Right atrium auricular region (tissue), 2 donors: ENCODE measurements around the gene NABP1. TPM values are rescaled to one million over a fixed set of nuclear protein-coding genes. Genes with fewer than 3 reads are reported as not detected.
A peak's percentile ranks its signal among the peaks of the same experiment; 100 is the strongest.

ENCODE experiments used
- DNase-seq: peaks from one replicate; pipeline ENCODE4 v3.0.0-alpha.2; 2019; ENCODE audit warnings: low spot score
- H3K27ac ChIP-seq, 2 donors: fragments of 200-600 bp; sonication (generic); 1 replicate in 1 of 2; 2 replicates in 1 of 2; pipeline ENCODE4 v1.5.1; 2016 to 2019
- H3K27me3 ChIP-seq, 2 donors: fragments of 200-600 bp; sonication (generic); one replicate each; pipeline versions ENCODE4 v1.5.1 to v1.6.0; 2017 to 2019
- H3K36me3 ChIP-seq: fragments of 200-600 bp; sonication (generic); one replicate; pipeline ENCODE4 v1.5.1; 2016
- H3K4me1 ChIP-seq, 2 donors: fragments of 200-600 bp; sonication (generic); one replicate each; pipeline versions ENCODE4 v1.5.1 to v1.6.0; 2017 to 2019
- H3K4me3 ChIP-seq, 2 donors: fragments of 200-600 bp; sonication (generic); 1 replicate in 1 of 2; 2 replicates in 1 of 2; pipeline ENCODE4 v1.5.1; 2017 to 2019; ENCODE audit warnings: mild to moderate bottlenecking in 1 of 2, moderate library complexity in 1 of 2
- H3K9me3 ChIP-seq, 2 donors: fragments of 200-600 bp; sonication (generic); one replicate each; pipeline ENCODE4 v1.5.1; 2019
- total RNA-seq, 2 donors: library from RNA; depleted of rRNA; stranded (reverse); fragments of >200 nt; gene quantifications; one replicate each; pipeline ENCODE4 v1.1.0, GENCODE V29; 2016
- TF ChIP-seq, protein P1 (sequence below), 2 donors: fragments of 200-600 bp; sonication (generic); IDR thresholded peaks; one replicate each; pipeline ENCODE4 v1.5.1; 2019; ENCODE audit warnings: antibody characterized with exemption in 2 of 2

The NABP1 gene
- total RNA-seq, 2 donors from 2014 or later: 2.2 to 6.0 TPM

GRCh38 chr2:191666732-191667131 is 11.2 kb upstream of the NABP1 start:
- H3K27ac ChIP-seq: no peak overlapping the region
- no peaks in the 10 kb centered on the region for H3K36me3 ChIP-seq

DNA sequence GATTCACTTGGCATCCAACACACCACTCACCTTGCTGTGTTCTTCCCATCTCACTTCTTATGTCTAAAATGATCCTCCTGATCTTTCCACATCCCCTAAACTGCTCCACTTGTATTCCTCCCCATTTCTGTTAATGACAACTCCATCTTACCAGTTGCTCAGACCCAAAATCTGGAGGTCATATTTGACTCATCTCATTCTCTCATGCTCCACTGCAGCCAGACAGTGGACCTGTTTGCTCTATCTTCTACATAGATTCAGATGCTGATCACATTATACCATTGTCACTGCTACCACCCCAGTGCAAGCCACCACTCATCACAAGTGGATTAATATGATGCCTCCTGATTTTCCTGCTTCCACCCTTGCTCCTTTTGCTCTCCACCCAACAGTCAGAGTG is 7.9 kb upstream of the NABP1 start:
- Histone ChIP-seq H3K36me3 (no peaks in the 10 kb centered on the region), H3K27ac (no peak overlapping the region), H3K4me3 (no peak overlapping the region), H3K9me3 (no peaks in the 10 kb centered on the region), H3K27me3 (no peaks in the 10 kb centered on the region), H3K4me1 (no peaks in the 10 kb centered on the region)
- TF ChIP-seq, protein P1, sequence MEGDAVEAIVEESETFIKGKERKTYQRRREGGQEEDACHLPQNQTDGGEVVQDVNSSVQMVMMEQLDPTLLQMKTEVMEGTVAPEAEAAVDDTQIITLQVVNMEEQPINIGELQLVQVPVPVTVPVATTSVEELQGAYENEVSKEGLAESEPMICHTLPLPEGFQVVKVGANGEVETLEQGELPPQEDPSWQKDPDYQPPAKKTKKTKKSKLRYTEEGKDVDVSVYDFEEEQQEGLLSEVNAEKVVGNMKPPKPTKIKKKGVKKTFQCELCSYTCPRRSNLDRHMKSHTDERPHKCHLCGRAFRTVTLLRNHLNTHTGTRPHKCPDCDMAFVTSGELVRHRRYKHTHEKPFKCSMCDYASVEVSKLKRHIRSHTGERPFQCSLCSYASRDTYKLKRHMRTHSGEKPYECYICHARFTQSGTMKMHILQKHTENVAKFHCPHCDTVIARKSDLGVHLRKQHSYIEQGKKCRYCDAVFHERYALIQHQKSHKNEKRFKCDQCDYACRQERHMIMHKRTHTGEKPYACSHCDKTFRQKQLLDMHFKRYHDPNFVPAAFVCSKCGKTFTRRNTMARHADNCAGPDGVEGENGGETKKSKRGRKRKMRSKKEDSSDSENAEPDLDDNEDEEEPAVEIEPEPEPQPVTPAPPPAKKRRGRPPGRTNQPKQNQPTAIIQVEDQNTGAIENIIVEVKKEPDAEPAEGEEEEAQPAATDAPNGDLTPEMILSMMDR (IDR thresholded peaks at IDR 0.05): no peak
- no peak for DNase-seq

More at GRCh38 chr2:191666732-191667131, 11.2 kb upstream of the NABP1 start:
- no peak overlapping the region for H3K4me3 ChIP-seq
- H3K27me3 ChIP-seq: no peaks in the 10 kb centered on the region
- DNase-seq: no peak
- TF ChIP-seq, protein P1 (IDR thresholded peaks at IDR 0.05): no peak
- no peaks in the 10 kb centered on the region for H3K4me1 ChIP-seq
- H3K9me3 ChIP-seq: no peaks in the 10 kb centered on the region

DNA sequence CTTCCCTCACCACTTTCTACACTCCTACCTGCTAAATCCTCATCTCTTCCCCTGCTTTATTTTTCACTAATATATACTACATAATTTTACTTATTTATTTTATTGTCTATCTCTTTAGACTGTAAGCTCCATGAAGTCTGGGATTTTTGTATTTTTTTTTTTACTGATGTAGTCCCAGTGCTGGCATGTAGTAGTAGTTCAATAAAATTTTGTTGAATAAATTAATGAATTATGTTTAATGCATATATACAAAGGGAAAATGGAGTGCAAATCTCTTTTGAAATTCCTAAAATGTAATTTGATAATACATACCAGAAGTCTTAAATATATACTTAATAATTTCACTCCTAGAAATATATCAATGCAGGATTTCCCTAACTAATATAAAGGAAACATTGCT is 7.1 kb upstream of the NABP1 start:
- H3K9me3 ChIP-seq: no peaks in the 10 kb centered on the region
- TF ChIP-seq, protein P1 (IDR thresholded peaks at IDR 0.05): no peak
- no peak overlapping the region for H3K4me3 ChIP-seq
- no peaks in the 10 kb centered on the region for H3K27me3 ChIP-seq
- DNase-seq: no peak
- H3K4me1 ChIP-seq: no peaks in the 10 kb centered on the region
- H3K36me3 ChIP-seq: no peaks in the 10 kb centered on the region
- H3K27ac ChIP-seq: no peak overlapping the region

DNA sequence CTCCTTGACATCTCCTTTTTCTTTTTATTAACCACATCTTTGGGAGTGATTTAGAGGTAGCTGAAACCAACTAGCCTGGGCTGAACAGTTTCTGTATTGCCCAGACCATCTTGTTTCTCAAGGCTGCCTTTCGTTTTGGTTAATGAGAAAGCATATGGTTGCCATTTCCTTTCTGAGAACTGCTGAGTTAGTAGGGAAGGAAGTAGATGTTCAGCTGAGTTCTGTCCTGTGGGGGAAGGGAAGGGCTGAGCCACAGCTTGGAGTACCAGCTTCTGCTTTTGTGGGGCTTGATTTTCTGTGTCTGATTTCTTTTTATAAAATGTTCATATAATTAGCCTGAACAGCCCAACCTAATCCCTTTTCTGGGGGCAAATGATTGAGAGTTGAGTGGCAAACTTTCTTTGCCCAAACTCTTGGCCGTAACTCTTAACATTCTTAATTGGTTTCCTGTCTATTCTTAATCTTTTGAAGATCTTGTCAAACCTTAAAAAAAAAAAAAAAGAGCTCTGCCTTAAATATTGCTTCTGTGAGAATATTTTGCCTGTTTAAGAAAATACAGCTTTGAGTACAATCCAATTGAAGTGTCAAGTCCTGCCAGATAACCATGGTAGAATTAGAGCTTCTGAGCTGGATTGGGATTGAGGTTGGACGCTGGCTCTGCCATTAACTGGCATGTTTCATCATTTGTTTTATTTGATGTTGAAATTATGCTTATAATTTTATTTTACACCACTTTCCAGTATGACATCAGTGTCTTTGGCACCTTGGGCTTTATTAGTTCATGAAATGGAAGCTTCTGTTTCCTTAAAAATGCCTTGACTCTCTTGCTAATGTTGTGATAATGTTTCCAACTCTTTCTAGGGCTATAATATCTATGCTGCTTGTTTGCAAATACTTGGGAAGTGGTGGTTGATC is 1.9 kb upstream of the NABP1 start:
- Histone ChIP-seq H3K27ac (peak overlapping the region; percentile 93 to 95), H3K9me3 (no peaks in the 10 kb centered on the region), H3K4me1 (peaks cover 0 to 6% of the 10 kb centered on the region in 2 donors), H3K36me3 (no peaks in the 10 kb centered on the region), H3K27me3 (no peaks in the 10 kb centered on the region), H3K4me3 (no peak overlapping the region)
- TF ChIP-seq, protein P1 (IDR thresholded peaks at IDR 0.05): no peak
- DNase-seq: no peak

- Histone ChIP-seq H3K27me3 (no peaks in the 10 kb centered on the region), H3K9me3 (no peaks in the 10 kb centered on the region), H3K36me3 (no peaks in the 10 kb centered on the region), H3K27ac (peak overlapping the region; percentile 93 to 95), H3K4me3 (peak overlapping the region; percentile 50 to 66), H3K4me1 (peaks cover 0 to 6% of the 10 kb centered on the region in 2 donors)
- DNase-seq: peak; percentile 75
- TF ChIP-seq, protein P1 (IDR thresholded peaks at IDR 0.05): no peak
Observed at GRCh38 chr2:191676790-191677645, 918 bp upstream of the NABP1 start.
